ENCODE results near the gene DMWD.

DNA sequence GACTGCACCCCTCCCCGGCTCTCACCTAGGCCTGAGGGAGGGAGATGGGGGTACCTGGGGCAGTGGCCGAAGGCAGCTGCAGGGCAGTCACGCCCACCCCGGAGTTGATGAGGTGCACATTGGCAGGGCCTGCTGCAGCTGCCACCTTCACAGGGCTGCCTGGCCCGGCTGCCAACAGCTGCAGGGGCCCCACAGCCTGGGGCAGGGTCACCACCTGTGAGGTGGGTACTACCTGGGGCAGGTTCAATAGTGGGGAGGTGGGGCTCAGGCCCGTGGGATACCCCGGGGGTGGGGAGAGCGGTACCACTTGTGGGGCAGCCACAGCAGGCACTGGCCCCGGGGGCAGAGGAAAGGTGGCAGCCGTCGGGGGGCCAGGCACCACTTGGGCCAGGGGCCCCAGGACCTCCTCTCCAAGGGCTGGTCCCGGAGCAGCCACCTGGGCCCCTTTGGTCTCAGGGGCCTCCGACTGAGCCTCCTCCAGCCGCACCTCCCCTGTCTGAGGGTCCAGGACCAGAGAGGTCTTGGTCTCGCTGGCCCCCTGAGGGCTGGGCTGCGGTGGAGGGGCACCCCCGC, 26.3 kb downstream of the DMWD start:
- TF ChIP-seq, protein P1, sequence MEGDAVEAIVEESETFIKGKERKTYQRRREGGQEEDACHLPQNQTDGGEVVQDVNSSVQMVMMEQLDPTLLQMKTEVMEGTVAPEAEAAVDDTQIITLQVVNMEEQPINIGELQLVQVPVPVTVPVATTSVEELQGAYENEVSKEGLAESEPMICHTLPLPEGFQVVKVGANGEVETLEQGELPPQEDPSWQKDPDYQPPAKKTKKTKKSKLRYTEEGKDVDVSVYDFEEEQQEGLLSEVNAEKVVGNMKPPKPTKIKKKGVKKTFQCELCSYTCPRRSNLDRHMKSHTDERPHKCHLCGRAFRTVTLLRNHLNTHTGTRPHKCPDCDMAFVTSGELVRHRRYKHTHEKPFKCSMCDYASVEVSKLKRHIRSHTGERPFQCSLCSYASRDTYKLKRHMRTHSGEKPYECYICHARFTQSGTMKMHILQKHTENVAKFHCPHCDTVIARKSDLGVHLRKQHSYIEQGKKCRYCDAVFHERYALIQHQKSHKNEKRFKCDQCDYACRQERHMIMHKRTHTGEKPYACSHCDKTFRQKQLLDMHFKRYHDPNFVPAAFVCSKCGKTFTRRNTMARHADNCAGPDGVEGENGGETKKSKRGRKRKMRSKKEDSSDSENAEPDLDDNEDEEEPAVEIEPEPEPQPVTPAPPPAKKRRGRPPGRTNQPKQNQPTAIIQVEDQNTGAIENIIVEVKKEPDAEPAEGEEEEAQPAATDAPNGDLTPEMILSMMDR (optimal IDR thresholded peaks at IDR 0.05 in 1 of 3, IDR thresholded peaks at IDR 0.05 in 1 of 3, conservative IDR thresholded peaks at IDR 0.05 in 1 of 3; ENCODE audit: extremely low read depth in 1 of 3, insufficient read depth in 2 of 3, low read length in 3 of 3) = no peak
- no peak for TF ChIP-seq EZH2 (IDR thresholded peaks at IDR 0.05; ENCODE audit: low read length)
